Measurements from ENCODE around the gene KRTCAP2. TPM values are rescaled to one million over a fixed set of nuclear protein-coding genes. Genes with fewer than 3 reads are reported as not detected.

Gene KRTCAP2
- polyA plus RNA-seq, 1 of the 3 experiments (the other 2 are of a cell fraction): 238 TPM

DNA sequence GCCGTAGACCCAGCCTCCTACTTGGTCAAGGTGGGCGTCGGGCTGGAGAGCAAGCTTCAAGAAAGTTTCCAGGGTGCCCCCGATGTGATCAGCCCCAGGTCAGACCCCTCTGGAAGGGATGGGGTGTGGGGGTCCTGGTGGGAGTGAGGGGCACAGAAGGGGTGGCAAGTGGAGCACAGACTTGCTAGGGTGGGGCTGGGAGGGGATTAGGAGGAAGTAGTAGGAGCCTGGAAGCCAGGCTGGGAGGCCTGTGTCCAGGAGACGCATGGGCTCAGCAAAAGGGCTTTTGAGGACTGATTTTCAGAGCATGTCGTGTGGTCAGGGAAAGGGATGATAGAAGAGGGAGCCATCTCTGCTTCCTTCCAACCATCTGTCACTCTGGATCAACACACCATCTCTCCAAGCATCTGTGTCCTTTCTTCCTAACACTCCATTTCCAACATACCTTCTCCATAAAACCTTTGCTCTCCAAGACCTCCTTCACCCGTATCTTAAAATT is 9.0 kb upstream of the KRTCAP2 start:
- 94% methylated on average over 7 of the region's 7 CpGs for WGBS (ENCODE audit: low lambda C conversion rate)
- no peak for DNase-seq
- Histone ChIP-seq H3K9me2 (no peaks in the 10 kb centered on the region), H4K20me1 (ENCODE audit: insufficient read depth) (no peaks in the 10 kb centered on the region), H3F3A (replicated peaks; ENCODE audit: insufficient read depth) (no peaks in the 10 kb centered on the region), H3K4me2 (no peak overlapping the region), H3K79me2 (ENCODE audit: insufficient read depth) (no peaks in the 10 kb centered on the region), H3K4me1 (ENCODE audit: control insufficient read depth in 1 of 2, insufficient read depth in 2 of 2, low read depth in 1 of 2, low read length in 1 of 2) (peaks cover 0 to 26% of the 10 kb centered on the region in 2 experiments; a peak in 1 of 4 replicates), H3K4me3 (ENCODE audit: low read depth in 2 of 2, low read length in 1 of 2) (no peak overlapping the region), H3K36me3 (replicated peaks in 1 of 2; ENCODE audit: control insufficient read depth in 1 of 2, insufficient read depth in 2 of 2, low read length in 1 of 2) (peaks cover 18 to 44% of the 10 kb centered on the region in 2 experiments), H3K27me3 (ENCODE audit: insufficient read depth) (no peaks in the 10 kb centered on the region), H3K9ac (no peak overlapping the region), H2AFZ (ENCODE audit: low read depth) (no peak overlapping the region), H3K9me3 (no peaks in the 10 kb centered on the region), H3K27ac (ENCODE audit: low read depth in 2 of 2, low read length in 1 of 2) (no peak overlapping the region)
- CTCF ChIA-PET: interaction anchor here (1.2 to 1.6 kb wide), 4 partner anchors 9 to 91 kb away, joined by 4 to 5 read pairs (median 4); partner anchors contain the start of gene KRTCAP2
- POLR2A ChIA-PET: no interaction called here
- TF ChIP-seq EP300 (IDR thresholded peaks at IDR 0.05; ENCODE audit: borderline replicate concordance in 1 of 2, low read depth in 1 of 2, low read length in 1 of 2) (no peak), POLR2AphosphoS5 (IDR thresholded peaks at IDR 0.05; ENCODE audit: low read depth, low read length) (no peak), RAD21 (IDR thresholded peaks at IDR 0.05; ENCODE audit: low read length) (no peak), FOSL2 (IDR thresholded peaks at IDR 0.05; ENCODE audit: borderline replicate concordance, low read depth) (no peak)

DNA sequence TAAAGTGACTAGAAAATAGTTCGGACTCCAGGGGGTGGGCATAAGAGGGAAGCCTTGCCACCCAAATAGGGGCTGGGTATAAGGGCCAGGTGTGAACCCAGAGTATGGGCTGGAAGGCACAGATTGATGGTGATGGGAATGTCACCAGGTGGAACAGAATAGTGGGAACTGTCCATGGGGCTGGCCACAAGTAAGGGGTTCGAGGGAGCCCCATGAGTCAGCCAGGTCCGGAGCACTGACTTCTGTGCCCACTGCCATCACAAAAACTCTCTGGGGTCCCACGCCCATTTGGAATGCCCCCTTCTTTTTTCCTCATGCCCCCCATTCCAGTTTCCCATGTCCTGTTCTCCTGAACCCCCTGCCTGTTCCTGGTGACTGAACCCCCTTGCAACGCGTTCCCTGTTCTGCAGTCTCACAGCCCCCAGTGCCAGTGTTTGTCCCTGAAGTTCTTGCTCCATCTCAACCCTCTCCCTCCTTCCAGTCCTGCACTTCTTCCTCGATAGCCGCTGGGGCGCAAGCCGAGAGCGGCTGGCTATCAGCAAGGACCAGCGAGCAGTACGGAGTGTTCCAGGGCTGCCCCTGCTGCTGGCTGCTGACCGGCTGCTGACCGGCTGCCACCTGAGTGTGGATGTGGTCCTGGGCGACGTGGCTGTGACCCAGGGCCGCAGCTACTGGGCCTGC is 8.4 kb upstream of the KRTCAP2 start:
- Histone ChIP-seq H3K9me3 (no peaks in the 10 kb centered on the region), H3K27me3 (ENCODE audit: insufficient read depth) (no peaks in the 10 kb centered on the region), H3K4me2 (no peak overlapping the region), H4K20me1 (ENCODE audit: insufficient read depth) (no peaks in the 10 kb centered on the region), H3K4me1 (ENCODE audit: control insufficient read depth in 1 of 2, insufficient read depth in 2 of 2, low read depth in 1 of 2, low read length in 1 of 2) (peaks cover 0 to 31% of the 10 kb centered on the region in 2 experiments; a peak in 1 of 4 replicates), H2AFZ (ENCODE audit: low read depth) (no peak overlapping the region), H3K9ac (no peak overlapping the region), H3K4me3 (ENCODE audit: low read depth in 2 of 2, low read length in 1 of 2) (no peak overlapping the region), H3F3A (replicated peaks; ENCODE audit: insufficient read depth) (peaks cover 1% of the 10 kb centered on the region), H3K9me2 (no peaks in the 10 kb centered on the region), H3K36me3 (replicated peaks in 1 of 2; ENCODE audit: control insufficient read depth in 1 of 2, insufficient read depth in 2 of 2, low read length in 1 of 2) (peaks cover 20 to 49% of the 10 kb centered on the region in 2 experiments), H3K79me2 (ENCODE audit: insufficient read depth) (no peaks in the 10 kb centered on the region), H3K27ac (ENCODE audit: low read depth in 2 of 2, low read length in 1 of 2) (no peak overlapping the region)
- DNase-seq: no peak
- WGBS (ENCODE audit: low lambda C conversion rate): 96% methylated on average over 10 of the region's 18 CpGs
- POLR2A ChIA-PET: no interaction called here
- CTCF ChIA-PET: interaction anchor here (1.2 to 9.6 kb wide), 6 partner anchors 9 to 90 kb away, joined by 4 to 203 read pairs (median 4); partner anchors contain the start of genes KRTCAP2 and THBS3
- TF ChIP-seq, protein P1, sequence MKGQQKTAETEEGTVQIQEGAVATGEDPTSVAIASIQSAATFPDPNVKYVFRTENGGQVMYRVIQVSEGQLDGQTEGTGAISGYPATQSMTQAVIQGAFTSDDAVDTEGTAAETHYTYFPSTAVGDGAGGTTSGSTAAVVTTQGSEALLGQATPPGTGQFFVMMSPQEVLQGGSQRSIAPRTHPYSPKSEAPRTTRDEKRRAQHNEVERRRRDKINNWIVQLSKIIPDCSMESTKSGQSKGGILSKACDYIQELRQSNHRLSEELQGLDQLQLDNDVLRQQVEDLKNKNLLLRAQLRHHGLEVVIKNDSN (IDR thresholded peaks at IDR 0.05; ENCODE audit: borderline replicate concordance, low read depth): no peak
- TF ChIP-seq YY1 (IDR thresholded peaks at IDR 0.05; ENCODE audit: low read depth) (no peak), FOXM1 (IDR thresholded peaks at IDR 0.05; ENCODE audit: low read depth) (no peak), EP300 (IDR thresholded peaks at IDR 0.05; ENCODE audit: borderline replicate concordance in 1 of 2, low read depth in 1 of 2, low read length in 1 of 2) (no peak), RCOR1 (IDR thresholded peaks at IDR 0.05; ENCODE audit: low read length) (no peak), JUND (IDR thresholded peaks at IDR 0.05) (no peak), MXI1 (IDR thresholded peaks at IDR 0.05; ENCODE audit: low read depth, low read length) (no peak), ELF1 (IDR thresholded peaks at IDR 0.05) (no peak), TCF12 (IDR thresholded peaks at IDR 0.05) (no peak), SIN3A (IDR thresholded peaks at IDR 0.05; ENCODE audit: borderline replicate concordance, low read depth, low read length) (no peak), TEAD4 (IDR thresholded peaks at IDR 0.05; ENCODE audit: borderline replicate concordance, insufficient read depth) (no peak), MEF2A (IDR thresholded peaks at IDR 0.05; ENCODE audit: borderline replicate concordance, low read depth) (no peak), POLR2AphosphoS5 (IDR thresholded peaks at IDR 0.05; ENCODE audit: low read depth, low read length) (no peak), EZH2phosphoT487 (IDR thresholded peaks at IDR 0.05; ENCODE audit: borderline replicate concordance, low read depth) (no peak), GABPA (IDR thresholded peaks at IDR 0.05; ENCODE audit: low read depth) (no peak)
- TF ChIP-seq, protein P2, sequence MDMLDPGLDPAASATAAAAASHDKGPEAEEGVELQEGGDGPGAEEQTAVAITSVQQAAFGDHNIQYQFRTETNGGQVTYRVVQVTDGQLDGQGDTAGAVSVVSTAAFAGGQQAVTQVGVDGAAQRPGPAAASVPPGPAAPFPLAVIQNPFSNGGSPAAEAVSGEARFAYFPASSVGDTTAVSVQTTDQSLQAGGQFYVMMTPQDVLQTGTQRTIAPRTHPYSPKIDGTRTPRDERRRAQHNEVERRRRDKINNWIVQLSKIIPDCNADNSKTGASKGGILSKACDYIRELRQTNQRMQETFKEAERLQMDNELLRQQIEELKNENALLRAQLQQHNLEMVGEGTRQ (IDR thresholded peaks at IDR 0.05; ENCODE audit: borderline replicate concordance, low read depth, low read length): no peak
- TF ChIP-seq, protein P3, sequence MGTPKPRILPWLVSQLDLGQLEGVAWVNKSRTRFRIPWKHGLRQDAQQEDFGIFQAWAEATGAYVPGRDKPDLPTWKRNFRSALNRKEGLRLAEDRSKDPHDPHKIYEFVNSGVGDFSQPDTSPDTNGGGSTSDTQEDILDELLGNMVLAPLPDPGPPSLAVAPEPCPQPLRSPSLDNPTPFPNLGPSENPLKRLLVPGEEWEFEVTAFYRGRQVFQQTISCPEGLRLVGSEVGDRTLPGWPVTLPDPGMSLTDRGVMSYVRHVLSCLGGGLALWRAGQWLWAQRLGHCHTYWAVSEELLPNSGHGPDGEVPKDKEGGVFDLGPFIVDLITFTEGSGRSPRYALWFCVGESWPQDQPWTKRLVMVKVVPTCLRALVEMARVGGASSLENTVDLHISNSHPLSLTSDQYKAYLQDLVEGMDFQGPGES (IDR thresholded peaks at IDR 0.05; ENCODE audit: low read depth, low read length): no peak
